HG03175 (cell line): Measurements from ENCODE around the gene ARHGAP22.

Source experiments
- ATAC-seq: cut with Tn5 transposase; IDR thresholded peaks from one replicate; pipeline ENCODE4 v1.9.1; 2021; ENCODE audit warnings: mild to moderate bottlenecking, moderate library complexity; ENCODE audit not compliant: unreplicated experiment

ARHGAP22 gene

DNA sequence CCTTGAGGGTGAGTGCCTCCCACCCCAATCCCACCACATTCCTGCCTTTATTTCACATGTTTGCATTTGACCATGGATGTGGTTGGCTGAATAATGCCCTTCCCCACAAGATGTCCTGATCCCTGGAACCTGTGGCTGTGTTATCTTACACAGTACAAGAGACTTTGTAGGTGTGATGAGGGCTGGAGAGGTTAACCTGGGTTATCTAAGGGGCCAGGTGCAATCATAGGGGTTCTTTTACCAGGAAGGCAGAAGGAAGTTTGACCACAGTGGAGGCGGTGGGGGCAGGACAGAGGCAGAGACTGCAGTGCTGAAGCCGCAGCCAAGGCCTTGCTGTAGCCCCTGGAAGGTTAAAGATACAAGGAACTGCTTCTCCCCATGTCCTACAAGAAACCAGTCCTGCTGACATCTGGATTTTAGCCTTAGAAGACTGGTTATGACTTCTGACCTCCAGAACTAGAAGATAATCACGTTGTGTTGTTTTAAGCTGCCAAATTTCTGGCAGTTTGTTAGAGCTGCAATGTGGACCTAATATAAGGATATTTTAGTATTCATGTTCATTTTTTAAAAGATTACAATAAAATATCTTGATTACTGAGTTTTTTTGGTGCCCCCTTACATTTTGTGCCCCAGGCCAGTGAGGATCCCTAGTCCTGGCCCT is 136.6 kb downstream of the ARHGAP22 start:
- ATAC-seq, result no peak

DNA sequence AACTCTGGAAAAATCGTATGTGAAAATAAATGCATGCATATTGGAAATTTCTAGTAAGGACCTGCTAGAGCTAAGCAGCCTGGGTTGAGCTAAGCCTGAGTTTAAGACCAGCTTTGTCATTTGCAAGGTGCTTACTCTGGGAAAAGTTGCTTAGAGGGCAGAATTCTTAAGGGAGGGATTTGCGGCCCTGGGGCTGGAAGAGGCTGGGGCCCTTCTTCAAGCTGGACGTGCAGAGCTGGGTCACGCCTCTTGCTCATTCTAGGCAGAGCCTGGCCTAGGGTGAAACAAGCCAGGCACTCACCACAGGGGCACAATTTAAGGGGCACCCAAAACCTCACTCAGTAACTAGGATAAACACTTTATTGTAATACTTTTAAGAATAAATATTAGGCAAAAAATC is 137.2 kb downstream of the ARHGAP22 start:
- no peak for ATAC-seq

DNA sequence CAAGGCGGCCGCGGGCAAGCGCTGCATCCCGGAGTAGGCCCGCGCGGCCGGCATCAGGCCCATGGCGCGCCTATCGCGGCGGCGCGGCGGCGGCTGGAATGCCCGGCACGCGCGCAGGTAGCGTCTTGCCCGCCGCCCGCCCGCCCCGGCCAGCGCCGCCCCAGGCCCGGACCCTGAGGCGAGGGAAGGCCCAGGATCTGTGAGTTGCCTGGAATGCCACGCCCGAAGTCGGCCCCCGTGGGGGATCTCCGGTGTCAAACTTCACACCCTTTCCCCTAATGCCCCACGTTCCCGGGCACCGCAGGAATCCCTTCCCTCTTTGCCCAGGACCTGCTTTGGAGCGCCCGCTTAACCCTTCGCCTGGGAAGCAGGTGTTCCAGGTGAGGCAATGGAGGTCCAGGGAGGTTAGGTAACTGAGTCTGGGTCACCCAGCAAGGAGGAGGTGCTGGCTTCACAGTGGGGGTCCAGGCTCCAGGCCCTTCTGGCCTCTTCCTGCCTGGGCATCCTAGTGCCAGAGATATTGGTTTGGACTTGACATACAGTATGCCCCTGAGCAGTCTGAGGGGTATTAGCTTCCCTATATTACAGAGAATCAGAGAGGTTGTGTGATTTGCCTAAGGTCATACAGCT is 138.1 kb downstream of the ARHGAP22 start:
- ATAC-seq, result no peak

DNA sequence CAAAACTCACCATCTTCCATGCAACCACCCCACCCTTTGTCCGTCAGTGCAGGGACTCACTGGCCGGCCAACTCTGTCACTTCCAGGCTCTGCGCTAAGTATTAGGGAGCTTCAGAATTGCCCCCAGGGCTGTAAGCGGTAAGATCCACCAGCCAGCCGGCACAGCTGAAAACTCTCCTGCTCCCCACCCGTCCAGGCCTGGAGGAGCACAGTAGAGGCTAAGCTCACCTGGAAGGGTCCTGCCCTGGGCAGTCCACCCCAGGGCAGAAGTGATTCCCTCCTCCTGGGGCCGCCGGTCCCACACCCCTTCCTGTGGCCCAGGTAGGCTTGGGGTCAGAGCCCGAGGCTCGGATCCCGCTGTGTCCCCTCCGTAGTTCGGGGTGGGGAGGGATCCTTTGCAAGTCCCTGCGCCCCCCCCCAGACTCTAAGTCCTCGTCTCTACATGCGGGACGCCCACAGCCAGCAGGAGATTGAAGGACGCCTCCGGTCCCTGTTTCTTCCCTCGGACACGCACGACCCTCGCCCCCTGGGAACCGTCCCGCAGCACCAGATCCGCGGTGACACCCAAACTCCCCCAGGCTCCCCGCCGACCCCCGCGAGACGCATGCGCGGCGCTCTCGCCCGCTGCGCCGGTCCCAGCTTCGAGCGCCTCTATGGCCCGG is 138.9 kb downstream of the ARHGAP22 start:
- ATAC-seq, result no peak

DNA sequence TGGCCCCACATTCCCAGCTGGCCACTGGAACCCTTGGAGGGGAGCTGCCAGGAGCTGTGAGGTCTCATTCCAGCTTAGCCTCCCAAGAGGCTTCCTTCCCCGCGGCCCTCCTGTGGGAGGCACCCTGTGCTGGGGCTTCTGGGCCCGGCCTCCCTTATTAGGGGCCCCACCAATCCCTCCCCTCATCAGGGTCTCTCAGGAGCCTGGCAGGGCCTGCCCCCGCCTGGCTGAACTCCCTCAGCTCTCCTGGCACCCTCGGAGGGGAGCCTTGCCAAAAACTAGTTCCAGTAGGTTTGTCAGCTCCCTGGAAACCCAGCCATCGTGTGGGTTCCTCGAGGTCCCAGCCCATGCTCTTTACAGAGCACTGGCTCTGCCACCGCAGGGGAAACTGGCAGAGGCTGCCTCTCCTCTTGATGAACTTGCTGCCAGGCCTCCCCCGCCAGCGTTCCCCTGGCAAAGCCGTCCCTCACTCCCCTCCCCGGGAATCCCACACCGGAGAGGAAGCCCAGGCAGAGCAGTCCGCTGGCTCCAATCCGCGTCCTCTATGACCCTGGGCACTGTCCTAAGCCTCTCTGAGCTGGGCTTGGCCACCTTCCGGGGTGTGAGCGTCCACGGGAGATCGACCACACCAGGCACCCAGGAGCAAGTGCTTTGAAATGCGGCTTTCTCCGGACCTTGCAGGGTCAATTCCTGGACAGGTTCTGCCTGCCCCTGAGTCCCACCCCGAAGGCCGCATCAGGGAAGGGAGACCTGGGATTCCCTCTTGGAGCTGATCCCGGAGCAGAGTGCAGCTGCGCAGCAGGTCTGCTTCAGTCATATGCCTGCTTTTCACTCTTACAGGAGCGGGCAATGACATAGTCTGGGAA is 139.8 kb downstream of the ARHGAP22 start:
- ATAC-seq, result no peak

DNA sequence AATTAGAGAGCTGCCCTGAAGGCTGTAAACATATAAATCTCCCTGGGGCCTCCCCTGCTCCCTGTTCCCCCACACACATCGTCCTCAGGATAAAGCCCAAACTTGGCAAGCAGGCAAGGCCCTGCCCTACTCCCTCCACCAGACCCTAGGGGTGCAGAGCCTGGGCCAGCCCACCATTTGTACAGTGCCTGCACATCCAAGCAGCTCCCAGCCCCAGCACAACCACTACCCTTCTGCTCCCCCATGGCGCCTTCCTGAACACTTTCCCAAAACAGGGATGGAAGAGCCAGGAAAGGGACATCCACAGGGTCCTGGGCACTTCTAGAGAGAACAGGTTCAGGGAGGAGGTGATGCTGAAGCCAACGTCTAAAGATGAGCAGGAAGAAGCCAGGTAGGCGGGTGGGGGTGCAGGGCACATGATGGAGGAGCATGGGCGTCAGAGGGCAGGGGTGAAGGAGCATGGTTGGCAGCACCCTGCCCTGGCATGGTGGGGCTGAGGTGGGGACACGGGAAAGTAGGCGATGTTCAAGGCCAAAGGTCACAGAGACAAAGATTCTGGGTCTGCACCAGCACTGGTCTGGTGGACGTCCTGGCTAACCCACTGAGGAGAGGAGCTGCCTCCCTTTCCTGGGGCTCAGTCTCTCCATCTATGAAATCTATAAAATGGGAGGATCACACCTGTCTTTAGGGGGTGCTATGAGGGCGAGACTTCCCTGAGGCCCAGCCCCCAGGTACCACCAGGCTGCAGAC is 140.6 kb downstream of the ARHGAP22 start:
- no peak for ATAC-seq

DNA sequence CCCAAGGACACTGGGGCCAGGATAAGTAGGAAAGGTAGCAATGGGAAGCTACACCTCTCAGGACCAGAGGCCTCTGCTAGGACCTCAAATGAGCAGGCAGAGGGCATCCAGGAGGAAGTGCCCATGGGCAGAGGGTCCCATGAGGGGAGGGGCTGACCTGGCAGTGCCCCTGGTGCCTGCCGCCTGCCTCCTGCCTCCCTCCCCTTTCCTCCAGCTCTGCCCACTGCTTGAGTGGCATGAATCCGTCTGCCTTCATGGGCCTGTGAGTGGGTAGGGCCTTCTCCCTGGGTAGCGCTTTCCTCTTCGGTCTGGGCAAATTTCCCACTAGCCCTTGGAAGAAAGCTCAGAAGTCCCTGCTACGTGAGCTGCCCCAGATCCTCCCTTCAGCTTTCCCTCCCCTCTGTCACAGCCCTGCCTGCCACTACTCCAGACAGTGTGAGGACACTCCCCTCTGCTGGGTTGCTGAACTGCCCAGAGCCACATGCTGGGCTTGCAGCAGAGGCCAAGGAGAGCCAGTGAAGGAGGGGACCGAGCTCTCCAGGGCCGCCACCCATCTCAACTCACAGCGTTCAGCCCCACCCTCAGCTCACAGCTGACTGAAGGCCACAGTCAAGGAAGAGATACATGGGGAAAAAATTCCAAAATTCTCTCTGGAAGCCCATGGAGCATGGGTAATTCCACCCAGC is 141.4 kb downstream of the ARHGAP22 start:
- no peak for ATAC-seq

DNA sequence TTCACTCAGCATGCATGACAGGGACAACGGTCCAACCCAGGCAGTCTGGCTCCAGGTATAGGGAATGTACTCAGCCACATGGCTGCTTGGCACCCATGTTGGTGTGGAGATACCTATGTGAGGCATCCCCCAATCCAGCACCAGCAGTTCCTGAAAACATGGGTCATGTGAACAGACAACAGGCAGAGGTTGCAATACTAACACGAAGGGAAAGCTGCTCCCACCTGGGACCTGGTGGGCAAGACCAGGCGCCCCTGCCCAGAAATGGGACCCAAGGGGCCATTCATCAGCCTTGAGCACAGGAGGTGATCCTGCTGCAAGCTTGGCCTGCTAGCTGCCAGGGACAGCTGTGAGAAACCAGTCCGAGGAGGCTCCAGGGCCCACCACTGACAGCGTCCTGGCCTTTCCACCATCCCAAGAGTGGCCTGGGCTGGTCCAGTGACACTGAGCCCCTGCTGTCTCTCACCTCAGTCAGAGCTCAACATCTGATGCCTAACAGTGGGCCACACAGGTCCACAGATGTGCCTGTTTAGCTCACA is 142.3 kb downstream of the ARHGAP22 start:
- no peak for ATAC-seq

DNA sequence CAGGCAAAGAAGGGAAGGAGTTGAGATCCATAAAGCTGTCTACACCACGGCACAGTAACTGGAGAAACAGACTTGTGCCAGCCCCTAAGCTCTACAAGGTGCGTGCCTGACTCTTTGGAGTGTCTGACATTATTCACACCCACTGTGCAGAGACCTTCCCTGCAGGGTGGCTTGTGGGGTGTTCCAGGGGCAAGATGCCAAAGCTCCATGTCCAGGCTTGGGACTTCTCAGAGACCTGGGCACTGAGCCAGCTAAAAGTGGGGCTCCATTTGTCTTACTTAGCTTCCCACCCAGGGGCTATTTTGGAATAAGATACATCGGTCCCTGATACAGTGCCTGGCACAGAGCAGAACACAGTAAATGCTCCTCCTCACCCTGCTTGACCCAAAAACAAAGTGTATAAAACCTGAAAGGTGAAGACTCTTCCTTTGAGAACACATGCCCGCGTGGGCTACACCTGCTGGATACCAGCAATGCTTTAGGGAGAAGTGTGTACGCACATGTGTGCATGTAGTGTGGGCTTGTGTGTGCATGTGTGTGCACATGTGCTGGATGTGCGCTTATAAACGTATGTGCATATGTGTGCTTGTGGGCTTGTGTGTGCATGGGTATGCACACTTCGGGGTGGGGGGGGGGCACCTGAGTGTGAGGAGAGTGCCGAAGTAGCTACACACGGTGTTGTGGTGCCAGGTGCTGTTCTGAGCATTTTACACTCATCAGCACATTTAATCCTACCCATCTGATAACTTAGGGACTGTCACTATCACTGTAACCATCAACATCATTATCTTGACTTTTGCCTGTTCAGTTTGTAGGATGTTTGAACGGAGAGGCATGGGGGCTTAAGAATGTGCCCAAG is 143.0 kb downstream of the ARHGAP22 start:
- ATAC-seq, result no peak

DNA sequence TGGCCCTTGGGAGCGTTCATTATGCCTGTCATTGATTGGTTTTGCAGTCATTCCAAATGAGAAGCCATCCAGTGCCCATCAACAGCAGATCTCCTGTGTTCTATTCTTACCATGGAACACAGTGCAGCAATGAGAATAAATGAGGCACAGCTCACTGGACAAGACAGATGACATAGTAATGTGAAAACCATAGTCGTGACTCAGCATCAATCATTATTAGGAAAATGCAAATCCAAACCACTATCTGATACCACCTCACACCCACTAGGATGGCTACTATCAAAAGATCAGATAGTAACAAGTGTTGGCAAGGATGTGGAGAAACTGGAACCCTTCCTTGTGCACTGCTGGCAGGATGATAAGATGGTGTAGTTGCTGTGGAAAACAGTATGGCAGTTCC is 144.7 kb downstream of the ARHGAP22 start:
- no peak for ATAC-seq

DNA sequence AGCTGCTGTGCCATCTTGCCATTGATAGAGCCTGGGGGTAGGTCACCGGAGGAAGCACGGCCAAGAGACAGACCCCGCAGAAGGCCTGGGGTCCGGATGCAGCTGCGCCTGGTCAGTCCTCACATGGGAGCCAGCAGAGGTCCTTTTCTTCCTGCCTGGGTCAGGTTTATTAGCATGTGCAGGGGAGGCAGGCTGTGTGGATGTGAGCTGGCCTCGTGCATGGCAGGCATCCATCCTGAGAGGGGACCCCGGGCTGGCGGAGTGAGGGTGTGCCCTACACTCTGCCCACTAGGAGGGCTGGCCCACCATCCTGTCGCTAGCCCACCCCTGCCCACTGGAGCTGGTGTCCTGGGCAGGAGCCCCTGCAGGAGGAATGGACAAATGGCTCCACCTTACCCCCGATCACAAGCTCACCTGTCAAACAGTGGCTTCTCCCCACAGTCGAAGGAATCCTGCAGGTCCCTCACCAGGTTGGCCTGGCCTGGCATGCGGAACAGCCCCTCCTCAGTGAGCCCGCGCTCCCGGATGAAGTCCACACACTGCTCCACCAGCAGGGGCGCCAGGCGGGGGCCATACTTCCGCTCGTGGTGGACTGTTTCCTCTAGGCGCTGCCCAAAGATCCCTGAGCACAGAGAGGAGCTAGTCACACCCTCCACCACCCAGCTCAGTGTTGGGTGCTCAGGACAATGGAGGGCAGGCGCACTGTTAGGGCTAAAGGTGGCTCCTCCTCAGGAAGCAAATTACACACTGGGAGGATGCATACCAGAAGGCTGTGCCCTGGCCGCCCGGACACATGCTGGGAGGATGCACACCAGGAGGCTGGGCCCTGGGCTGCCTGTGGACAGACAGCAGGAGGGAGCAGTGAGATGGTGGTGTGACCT is 145.4 kb downstream of the ARHGAP22 start:
- no peak for ATAC-seq

DNA sequence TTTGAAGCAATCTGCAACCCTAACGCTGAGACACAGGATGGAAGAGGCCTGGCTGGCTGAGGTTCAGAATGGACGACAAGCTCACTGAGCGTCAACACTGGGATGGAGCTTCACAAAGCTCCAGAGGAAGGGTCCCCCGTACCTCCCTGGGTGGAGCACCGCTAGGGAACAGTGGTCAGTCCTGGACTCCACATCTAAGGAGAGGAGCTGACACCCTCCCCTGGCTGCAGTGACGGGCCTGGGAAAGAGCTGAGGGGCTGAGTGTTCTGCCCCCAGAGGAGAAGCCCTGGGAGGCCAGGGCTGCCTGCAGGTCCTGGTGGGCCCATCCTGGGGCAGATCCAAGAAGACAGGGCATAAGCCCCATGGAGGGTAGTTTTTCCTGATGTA is 146.2 kb downstream of the ARHGAP22 start:
- no peak for ATAC-seq

DNA sequence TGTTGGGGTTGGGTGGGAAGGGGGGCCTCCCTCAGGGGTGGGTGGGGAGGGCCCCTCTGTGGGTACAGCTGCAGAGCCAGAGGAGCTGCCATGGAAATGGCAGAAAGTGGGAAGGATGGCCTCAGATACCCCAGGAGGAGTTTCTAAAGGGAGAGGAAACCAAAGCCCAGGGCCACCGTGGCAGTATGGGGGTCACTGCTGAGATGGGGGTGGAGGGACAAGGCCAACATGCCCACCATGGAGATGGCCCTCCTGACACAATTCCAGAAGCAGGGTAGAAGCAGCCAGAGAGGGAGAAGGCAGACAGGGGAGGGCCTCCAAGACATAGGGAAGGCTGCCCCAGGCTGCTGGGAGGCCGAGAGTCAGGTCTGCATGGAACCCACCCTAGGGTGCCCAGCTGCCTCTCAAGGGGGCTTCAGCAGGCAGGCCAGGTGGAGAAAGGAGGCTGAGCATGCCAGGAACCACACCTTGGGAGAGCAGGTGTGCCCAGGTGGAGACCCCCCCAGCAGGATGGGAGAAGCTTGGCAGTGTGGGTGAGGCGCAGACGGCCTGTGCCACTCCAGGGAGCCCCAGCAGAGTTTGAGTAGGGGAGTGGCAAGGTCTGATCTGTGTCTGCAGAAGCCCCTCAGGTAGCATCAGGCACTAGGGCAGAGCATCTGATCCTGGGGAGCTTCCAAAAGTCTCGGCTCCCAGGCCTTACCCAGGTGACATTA is 146.8 kb downstream of the ARHGAP22 start:
- ATAC-seq, result no peak

DNA sequence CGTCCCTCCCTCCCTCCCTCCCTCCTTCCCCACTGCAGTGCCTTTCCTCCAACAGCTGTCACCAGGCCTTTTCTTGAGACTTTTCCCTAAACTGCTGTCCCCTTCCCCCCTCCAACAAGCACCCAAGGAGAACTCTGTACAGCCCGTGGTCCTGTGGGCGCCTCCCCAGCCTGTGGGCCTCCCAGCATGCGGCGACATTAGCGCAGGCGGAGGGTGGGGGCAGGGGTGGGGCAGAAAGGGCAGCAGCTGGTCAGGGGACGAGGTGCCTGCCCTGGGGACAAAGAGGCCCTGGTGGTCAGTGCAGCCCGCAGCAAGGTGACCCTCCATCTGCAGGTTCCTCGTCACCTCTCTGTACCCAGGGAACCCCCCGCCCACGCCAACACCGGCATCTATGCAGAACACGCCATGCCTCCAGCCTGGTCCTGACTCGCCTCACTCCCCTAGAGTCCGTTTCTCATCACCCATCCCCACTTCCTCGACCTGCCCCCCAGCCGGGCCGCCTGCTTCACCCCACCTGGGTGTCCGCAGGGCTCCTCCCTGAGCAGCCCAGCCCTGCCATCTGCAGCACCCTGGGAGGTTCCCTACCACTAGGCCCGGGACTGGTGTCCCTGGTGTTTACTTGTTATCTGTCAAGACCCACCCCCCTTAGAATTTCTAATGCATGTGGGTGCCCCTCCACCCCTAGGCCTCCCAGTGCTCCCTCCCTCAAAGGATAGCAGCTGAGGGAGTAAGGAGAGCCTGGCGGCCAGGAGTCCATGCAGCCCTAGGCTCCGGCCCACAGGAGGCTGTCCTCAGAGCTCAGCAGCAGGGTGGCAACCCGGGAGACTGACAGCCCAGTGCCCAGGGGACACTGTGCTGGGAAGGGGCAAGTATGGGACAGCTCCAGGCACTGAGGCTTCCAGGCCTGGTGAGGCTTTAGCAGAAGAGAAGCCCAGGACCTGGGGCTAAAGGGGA is 147.8 kb downstream of the ARHGAP22 start:
- ATAC-seq, result no peak

DNA sequence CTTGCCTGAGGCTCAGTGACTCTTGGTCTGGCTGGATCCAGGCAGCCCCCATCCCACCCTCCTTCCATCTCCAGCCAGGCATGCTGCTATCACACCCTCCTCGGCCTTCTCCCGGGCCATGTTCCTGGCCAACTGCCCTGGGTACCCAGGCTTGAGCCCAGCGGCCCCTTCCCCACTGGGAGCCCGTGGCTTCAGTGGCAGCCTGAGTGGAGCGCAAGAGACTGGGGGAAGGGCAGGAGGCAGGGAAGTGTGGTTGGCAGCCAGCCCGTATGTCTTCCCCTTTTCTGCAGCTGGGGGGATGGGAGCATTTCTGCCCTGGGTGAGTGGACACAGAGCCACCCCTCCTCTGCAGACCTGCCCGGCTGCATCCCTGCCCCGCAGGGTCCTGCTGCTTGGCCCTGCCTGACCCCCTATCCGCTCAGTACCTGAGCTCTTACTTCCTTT is 148.5 kb downstream of the ARHGAP22 start:
- no peak for ATAC-seq
